Activated CD4-positive, alpha-beta memory T cell treated with anti-CD3 and anti-CD28 coated beads for 36 hours (primary cell): Measurements from ENCODE around the gene PNPLA6. TPM values are rescaled to one million over a fixed set of nuclear protein-coding genes. Genes with fewer than 3 reads are reported as not detected.

ENCODE experiments used
- CTCF ChIA-PET: fragments of 350-600 bp; sonication (Branson Sonifier 250); formaldehyde crosslinking; loops from one replicate; lab custom pipeline; 2021; ENCODE audit warnings: antibody characterized with exemption, inconsistent platforms; lab: Charles Lee
- POLR2A ChIA-PET: fragments of 350-600 bp; sonication (Branson Sonifier 250); formaldehyde crosslinking; loops from one replicate; lab custom pipeline; 2021; ENCODE audit warnings: antibody characterized with exemption; lab: Charles Lee
- DNase-seq: peaks from one replicate; pipeline ENCODE4 v3.0.0-alpha.2; 2020
- H3K27ac Mint-ChIP-seq: one replicate; pipeline ENCODE4 v1.8.0; 2021; ENCODE audit warnings: mixed read lengths
- H3K27me3 Mint-ChIP-seq: one replicate; pipeline ENCODE4 v1.8.0; 2021; ENCODE audit warnings: mixed read lengths
- H3K36me3 Mint-ChIP-seq: one replicate; pipeline ENCODE4 v1.8.0; 2021; ENCODE audit warnings: mixed read lengths
- H3K4me1 Mint-ChIP-seq: one replicate; pipeline ENCODE4 v1.8.0; 2021; ENCODE audit warnings: low read depth, mixed read lengths
- H3K4me3 Mint-ChIP-seq: one replicate; pipeline ENCODE4 v1.8.0; 2021; ENCODE audit warnings: mild to moderate bottlenecking, mixed read lengths
- H3K9me3 Mint-ChIP-seq: one replicate; pipeline ENCODE4 v1.8.0; 2021; ENCODE audit warnings: mixed read lengths
- intact Hi-C: fragments of 100-400 bp; cut with micrococcal nuclease; formaldehyde crosslinking; loops from one replicate; pipeline ENCODE4 v1.15.1; 2023
- total RNA-seq, 2 experiments: library from RNA; stranded (reverse); gene quantifications; one replicate each; pipeline ENCODE4 v1.2.3, GENCODE V29; 2021

PNPLA6 gene
- 100 to 1,000 TPM; 106 to 121 TPM for total RNA-seq

DNA sequence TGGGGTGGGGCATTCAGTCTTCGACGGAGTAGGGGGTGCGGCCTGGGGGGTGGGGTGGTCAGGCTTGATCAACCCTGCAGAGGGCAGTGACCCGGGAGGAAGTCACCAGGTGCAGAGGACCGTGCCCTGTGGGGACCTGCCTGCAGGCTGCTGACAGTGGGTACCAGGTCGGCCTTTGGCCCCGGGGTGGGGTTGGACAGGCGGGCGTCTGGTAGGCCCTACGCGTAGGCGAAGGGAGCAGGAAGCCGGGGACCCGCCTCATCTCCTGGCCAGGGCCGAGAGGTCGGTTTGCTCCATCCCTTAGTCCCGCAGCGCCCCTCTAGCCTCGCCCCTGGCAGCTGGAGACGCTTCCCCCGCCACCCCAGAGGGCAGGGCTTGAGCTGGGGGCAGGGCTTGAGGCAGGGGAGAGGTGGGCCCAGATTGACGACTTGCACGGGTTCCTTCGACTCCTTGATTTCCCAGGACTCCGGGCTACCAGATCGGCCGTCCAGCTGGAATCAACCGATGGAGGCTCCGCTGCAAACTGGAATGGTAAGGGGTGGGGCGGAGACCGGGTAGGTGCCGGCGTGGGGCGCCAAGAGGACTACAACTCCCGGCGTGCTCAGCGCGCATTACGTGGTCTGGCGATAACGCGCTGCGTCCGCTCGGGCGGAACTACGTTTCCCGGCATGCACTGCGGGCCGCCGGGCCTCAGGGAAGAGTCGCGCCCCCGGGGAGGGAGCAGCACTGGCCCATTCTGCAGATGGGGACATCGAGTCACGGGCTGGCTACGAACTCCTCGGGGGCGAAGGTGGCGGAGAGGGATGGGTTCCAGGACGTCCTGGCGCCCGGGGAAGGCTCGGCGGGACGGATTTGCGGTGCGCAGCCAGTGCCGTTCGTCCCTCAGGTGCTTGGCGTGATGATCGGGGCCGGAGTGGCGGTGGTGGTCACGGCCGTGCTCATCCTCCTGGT lies at the start of gene PNPLA6:
Gene PNPLA6 (plus strand): TSS at position 671 of the 951 bp plus-strand sequence. CDS start 72 bp downstream, at position 743.
- Mint-ChIP-seq H3K36me3 (peaks cover 17% of the 10 kb centered on the region), H3K4me3 (peak within 1 kb of the TSS; percentile 94), H3K27ac (peak within 1 kb of the TSS; percentile 85), H3K27me3 (no peaks in the 10 kb centered on the region), H3K4me1 (peaks cover 15% of the 10 kb centered on the region), H3K9me3 (no peaks in the 10 kb centered on the region)
- peak; percentile 95 for DNase-seq
- CTCF ChIA-PET, result interaction anchor here (1.2 to 1.7 kb wide), 2 partner anchors 13 to 33 kb away, joined by 5 to 10 read pairs; partner anchors contain the start of gene MCOLN1
- POLR2A ChIA-PET, result interaction anchor here (1.8 kb wide), 1 partner anchor 12 kb away, joined by 22 read pairs; the partner anchor contains the start of gene MCOLN1
- intact Hi-C loops, result loop anchor here (1.0 to 10.0 kb wide), 4 partner anchors 13 to 141 kb away; partner anchors contain the start of gene MCOLN1

DNA sequence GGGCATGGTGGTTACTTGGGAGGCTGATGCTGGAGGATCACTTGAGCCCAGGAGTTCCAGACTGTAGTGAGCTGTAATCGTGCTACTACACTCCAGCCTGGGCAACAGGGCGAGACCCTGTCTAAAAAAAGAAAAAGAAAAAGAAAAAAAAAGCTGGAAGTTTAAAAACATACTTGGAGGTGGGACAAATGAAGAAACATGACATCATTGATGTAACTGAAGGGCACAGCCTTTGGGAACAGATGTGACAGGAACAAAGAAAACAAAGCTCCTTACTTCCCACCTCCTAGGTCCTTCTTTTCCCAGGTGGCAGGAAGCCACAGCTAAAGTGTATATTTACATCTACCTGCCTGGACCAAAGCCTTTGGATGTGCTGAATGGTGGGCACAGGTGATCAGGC lies 48.6 kb upstream of the PNPLA6 start:
- Mint-ChIP-seq H3K27me3 (no peaks in the 10 kb centered on the region), H3K4me1 (peaks cover 19% of the 10 kb centered on the region), H3K36me3 (no peaks in the 10 kb centered on the region), H3K27ac (no peak overlapping the region), H3K4me3 (no peak overlapping the region), H3K9me3 (no peaks in the 10 kb centered on the region)
- DNase-seq, result no peak
- ChIA-PET CTCF (interaction anchor here (0.6 kb wide), 1 partner anchor 976 kb away, joined by 3 read pairs; no protein-coding TSS in a partner anchor), POLR2A (no interaction called here)
- intact Hi-C loops, result no loop called here

DNA sequence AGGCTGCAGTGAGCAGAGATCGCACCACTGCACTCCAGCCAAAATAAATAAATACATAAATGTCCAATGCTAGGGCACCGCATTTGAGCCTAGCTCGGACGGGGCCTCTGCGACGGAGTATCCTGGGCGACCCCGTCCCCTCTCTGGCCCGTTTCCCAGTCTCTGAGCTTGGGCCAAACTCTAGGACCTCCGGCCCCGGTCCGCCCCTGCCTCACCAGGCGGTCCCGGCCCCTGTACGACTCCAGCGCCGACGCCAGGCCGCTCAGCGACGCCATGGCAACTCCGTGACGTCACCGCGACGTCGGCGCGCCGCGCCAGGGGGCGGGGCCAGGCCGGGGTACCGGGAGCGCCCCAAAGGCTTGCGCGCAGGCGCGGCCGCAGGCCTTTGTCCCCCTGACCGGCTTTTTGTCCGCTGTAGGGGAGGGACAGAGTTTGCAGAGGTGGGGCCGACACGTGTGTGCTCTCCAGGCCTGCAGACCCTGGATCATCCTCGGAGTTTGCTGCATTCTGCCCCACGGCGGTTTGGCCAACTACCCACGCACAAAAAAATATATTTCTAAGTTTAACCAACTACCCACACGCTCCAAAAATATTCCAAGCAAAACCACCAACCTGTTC lies 46.7 kb upstream of the PNPLA6 start, which contains the start of gene PEX11G:
Gene PEX11G (minus strand): TSS at position 300 of the 618 bp plus-strand sequence. CDS start 25 bp downstream, at position 275.
- Mint-ChIP-seq H3K27me3 (no peaks in the 10 kb centered on the region), H3K4me3 (peak within 1 kb of the TSS; percentile 72), H3K9me3 (no peaks in the 10 kb centered on the region), H3K4me1 (peaks cover 28% of the 10 kb centered on the region), H3K36me3 (no peaks in the 10 kb centered on the region), H3K27ac (peak within 1 kb of the TSS; percentile 62)
- ChIA-PET CTCF (interaction anchor here (0.9 to 1.5 kb wide), 4 partner anchors 80 to 311 kb away, joined by 3 to 4 read pairs (median 4); no protein-coding TSS in a partner anchor), POLR2A (interaction anchor here (0.5 to 1.9 kb wide), 3 partner anchors 9 to 109 kb away, joined by 3 to 5 read pairs (median 5); partner anchors contain the start of gene MCOLN1)
- intact Hi-C loops, result no loop called here
- peak; percentile 94 for DNase-seq

DNA sequence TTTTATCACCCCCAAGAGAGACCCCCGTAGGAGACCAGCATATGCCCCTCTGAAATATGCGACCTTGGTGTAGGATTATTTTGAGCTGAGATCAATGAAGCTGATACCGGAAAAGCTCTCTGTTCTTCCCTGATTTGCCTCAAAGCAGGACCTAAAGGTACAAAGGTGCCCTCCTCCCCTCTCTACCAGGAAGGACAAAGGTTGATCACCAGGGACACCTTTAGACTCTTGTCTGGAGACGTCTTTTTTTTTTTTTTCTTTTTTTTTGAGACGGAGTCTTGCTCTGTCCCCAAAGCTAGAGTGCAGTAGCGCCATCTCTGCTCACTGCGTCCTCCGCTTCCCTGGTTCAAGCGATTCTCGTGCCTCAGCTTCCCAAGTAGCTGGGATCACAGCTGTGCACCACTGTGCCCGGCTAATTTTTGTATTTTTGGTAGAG lies 45.9 kb upstream of the PNPLA6 start:
- Mint-ChIP-seq H3K36me3 (no peaks in the 10 kb centered on the region), H3K4me1 (peaks cover 28% of the 10 kb centered on the region), H3K9me3 (no peaks in the 10 kb centered on the region), H3K27me3 (no peaks in the 10 kb centered on the region), H3K27ac (peak overlapping the region; percentile 30), H3K4me3 (peak overlapping the region; percentile 55)
- no peak for DNase-seq
- intact Hi-C loops, result no loop called here
- CTCF ChIA-PET, result interaction anchor here (1.0 to 1.5 kb wide), 3 partner anchors 79 to 310 kb away, joined by 3 to 4 read pairs (median 4); no protein-coding TSS in a partner anchor
- POLR2A ChIA-PET, result interaction anchor here (1.9 kb wide), 1 partner anchor 33 kb away, joined by 5 read pairs; the partner anchor contains the start of gene MCOLN1

DNA sequence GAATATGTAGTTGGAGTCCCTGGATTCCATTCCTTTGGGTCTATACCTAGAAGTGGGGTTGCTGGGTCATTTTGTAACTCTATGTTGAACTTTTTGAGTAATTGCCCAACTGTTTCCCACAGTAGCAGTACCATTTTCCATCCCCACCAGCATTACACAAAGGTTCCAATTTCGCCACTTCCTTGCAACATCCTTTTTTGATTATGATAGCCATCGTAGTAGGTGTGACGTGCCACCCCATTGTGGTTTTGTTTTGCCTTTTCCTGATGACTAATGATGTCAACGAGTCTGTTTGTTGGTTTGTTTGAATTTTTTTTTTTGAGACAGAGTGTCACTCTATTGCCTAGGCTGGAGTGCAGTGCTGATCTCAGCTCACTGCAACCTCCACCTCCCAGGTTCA lies 43.4 kb upstream of the PNPLA6 start:
- no peaks in the 10 kb centered on the region for H3K9me3 Mint-ChIP-seq
- peaks cover 28% of the 10 kb centered on the region for H3K4me1 Mint-ChIP-seq
- peaks cover 4% of the 10 kb centered on the region for H3K27me3 Mint-ChIP-seq
- ChIA-PET POLR2A (no interaction called here), CTCF (interaction anchor here (0.9 kb wide), 1 partner anchor 138 kb away, joined by 3 read pairs; no protein-coding TSS in a partner anchor)
- peak overlapping the region; percentile 25 for H3K27ac Mint-ChIP-seq
- no peaks in the 10 kb centered on the region for H3K36me3 Mint-ChIP-seq
- no peak overlapping the region for H3K4me3 Mint-ChIP-seq
- intact Hi-C loops, result loop anchor here (1.0 to 2.0 kb wide), 2 partner anchors 105 to 315 kb away; no protein-coding TSS in a partner anchor
- peak; percentile 83 for DNase-seq

DNA sequence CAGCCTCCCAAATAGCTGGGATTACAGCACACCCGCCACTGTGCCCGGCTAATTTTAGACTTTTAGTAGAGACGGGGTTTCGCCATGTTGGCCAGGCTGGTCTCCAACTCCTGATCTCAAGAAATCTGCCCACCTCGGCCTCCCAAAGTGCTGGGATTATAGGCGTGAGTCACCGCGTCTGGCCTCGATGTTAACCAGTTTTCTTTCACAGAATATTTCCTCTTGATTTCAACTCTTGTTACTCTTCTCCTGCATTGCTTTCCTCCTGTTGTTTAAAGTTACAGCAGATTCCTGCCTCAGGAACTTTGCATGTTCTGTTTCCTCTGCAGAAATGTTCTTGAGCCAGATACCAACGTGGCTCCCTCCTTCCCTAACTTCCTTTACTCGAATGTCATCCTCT lies 43.0 kb upstream of the PNPLA6 start:
- no peak for DNase-seq
- peak overlapping the region; percentile 2 for H3K27ac Mint-ChIP-seq
- H3K4me1 Mint-ChIP-seq, result peaks cover 28% of the 10 kb centered on the region
- peaks cover 7% of the 10 kb centered on the region for H3K27me3 Mint-ChIP-seq
- no peaks in the 10 kb centered on the region for H3K36me3 Mint-ChIP-seq
- POLR2A ChIA-PET, result no interaction called here
- no peak overlapping the region for H3K4me3 Mint-ChIP-seq
- CTCF ChIA-PET, result no interaction called here
- no peaks in the 10 kb centered on the region for H3K9me3 Mint-ChIP-seq
- intact Hi-C loops, result loop anchor here (1.0 to 2.0 kb wide), 2 partner anchors 105 to 314 kb away; no protein-coding TSS in a partner anchor

DNA sequence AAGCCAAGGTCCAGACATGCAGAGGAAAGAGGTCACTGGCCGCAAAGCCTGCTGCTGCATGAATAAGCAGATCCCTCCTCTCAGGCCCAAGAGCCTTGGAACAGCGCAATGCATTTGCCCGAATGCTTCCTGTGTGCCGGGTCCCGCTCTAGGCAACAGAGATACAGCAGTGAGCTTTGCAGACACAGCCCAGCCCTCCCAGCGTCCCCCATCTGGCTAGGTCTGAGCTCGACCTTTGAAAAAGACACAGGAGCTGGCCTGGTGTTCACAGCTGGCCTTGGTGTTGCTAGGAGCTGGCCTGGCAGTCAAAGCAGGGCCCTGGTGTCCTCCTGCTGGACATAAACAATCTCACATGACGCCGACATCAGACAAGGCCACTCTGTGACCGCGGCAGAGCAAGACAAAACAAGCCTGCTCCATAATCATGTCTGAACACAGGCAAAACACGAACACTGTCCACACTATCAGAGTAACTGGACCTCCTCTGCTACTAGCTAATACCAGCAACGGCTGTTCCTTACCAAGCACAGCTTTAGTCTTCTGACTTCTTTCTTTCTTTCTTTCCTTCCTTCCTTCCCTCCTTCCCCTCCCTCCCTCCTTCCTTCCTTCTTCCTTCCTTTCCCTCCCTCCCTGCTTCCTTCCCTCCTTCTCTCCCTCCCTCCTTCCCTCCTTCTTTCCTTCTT lies 41.0 kb upstream of the PNPLA6 start:
- ChIA-PET POLR2A (no interaction called here), CTCF (no interaction called here)
- Mint-ChIP-seq H3K27me3 (peaks cover 13% of the 10 kb centered on the region), H3K4me3 (no peak overlapping the region), H3K36me3 (no peaks in the 10 kb centered on the region), H3K27ac (no peak overlapping the region), H3K9me3 (no peaks in the 10 kb centered on the region), H3K4me1 (peaks cover 22% of the 10 kb centered on the region)
- intact Hi-C loops, result no loop called here
- no peak for DNase-seq

DNA sequence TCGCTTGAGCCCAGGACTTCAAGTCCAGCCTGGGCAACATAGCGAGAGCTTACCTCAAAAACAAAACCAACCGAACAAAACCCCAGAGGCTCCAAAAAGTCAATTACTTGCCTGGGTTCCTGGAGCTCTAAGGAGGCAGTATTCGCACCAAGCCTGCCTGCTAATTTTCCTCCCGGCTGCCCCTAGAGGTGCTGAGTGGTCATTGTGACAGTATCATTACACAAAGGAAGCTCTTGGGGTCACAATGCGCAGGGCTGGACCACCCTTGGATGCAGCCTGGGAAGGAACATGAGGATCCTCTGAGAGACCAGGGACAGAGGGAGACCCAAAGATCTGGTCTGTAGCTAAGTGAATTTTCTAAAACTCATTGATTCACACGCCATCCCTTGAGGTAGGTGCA lies 38.2 kb upstream of the PNPLA6 start:
- DNase-seq, result no peak
- no peak overlapping the region for H3K27ac Mint-ChIP-seq
- no peak overlapping the region for H3K4me3 Mint-ChIP-seq
- ChIA-PET POLR2A (no interaction called here), CTCF (interaction anchor here (0.6 to 1.6 kb wide), 3 partner anchors 63 to 1290 kb away, joined by 3 to 5 read pairs (median 3); no protein-coding TSS in a partner anchor)
- H3K4me1 Mint-ChIP-seq, result peaks cover 9% of the 10 kb centered on the region
- H3K27me3 Mint-ChIP-seq, result peaks cover 20% of the 10 kb centered on the region
- H3K9me3 Mint-ChIP-seq, result no peaks in the 10 kb centered on the region
- H3K36me3 Mint-ChIP-seq, result no peaks in the 10 kb centered on the region
- intact Hi-C loops, result no loop called here

DNA sequence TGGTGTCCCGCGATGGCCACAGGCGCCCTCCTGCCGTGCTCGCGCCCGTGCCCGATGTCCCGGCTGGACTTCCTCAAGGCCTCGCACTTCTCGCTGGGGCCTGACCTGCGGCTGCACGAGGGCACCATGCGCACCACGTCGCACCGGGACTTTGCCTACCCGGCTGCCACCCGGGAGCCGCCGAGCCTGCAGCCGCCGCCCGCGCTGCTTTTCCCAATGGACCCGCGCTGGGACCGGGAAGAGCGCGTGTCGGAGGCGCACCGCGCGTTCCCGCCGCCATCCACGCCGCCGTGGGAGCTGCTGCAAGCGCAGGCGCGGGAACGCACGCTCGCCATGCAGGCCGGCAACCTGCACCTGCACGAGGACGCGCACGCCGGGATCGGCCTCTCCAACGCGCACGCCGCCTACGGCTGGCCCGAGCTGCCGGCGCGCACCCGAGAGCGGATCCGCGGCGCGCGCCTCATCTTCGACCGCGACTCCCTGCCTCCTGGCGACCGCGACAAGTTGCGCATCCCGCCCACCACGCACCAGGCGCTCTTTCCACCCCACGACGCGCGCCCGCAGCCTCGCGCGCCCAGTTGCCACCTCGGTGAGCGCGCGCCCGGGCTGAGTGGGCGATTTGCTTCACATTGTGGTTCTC lies 34.6 kb upstream of the PNPLA6 start:
- ChIA-PET CTCF (no interaction called here), POLR2A (interaction anchor here (2.0 kb wide), 1 partner anchor 21 kb away, joined by 5 read pairs; the partner anchor contains the start of gene MCOLN1)
- Mint-ChIP-seq H3K4me1 (peaks cover 6% of the 10 kb centered on the region), H3K27ac (no peak overlapping the region), H3K9me3 (no peaks in the 10 kb centered on the region), H3K27me3 (peaks cover 33% of the 10 kb centered on the region), H3K4me3 (no peak overlapping the region), H3K36me3 (no peaks in the 10 kb centered on the region)
- intact Hi-C loops, result no loop called here
- DNase-seq, result peak; percentile 72

DNA sequence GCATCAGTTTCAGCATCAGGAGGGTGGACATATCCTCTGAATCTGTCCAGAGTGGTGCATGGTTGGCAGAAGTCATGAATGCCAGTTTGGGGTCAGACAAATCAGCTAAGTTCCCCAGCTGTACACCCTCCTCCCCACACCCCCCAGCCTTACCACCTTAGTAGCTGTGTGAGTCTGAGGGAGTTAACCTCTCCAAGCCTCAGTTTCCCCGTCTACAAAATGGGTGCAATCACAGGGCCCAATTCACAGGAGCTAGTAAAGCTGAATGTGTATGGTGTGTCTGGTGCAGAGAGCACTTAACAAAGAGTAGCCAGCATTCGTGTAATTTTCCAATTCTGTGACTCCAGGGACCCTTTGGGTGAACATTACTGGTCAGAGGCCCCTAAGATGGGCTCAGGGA lies 33.0 kb upstream of the PNPLA6 start:
- ChIA-PET CTCF (interaction anchor here (0.8 kb wide), 1 partner anchor 148 kb away, joined by 3 read pairs; no protein-coding TSS in a partner anchor), POLR2A (no interaction called here)
- Mint-ChIP-seq H3K27me3 (peaks cover 30% of the 10 kb centered on the region), H3K27ac (no peak overlapping the region), H3K36me3 (no peaks in the 10 kb centered on the region), H3K4me3 (no peak overlapping the region), H3K4me1 (peaks cover 6% of the 10 kb centered on the region), H3K9me3 (no peaks in the 10 kb centered on the region)
- intact Hi-C loops, result no loop called here
- DNase-seq, result no peak
